A172 (cell line): ENCODE measurements around the gene ANO7. TPM values are rescaled to one million over a fixed set of nuclear protein-coding genes. Genes with fewer than 3 reads are reported as not detected.

Experiments used
- DNase-seq: peaks from one replicate; pipeline ENCODE4 v3.0.0-alpha.2; 2015; ENCODE audit warnings: low spot score
- total RNA-seq: library from RNA; depleted of rRNA; stranded (reverse); fragments of >200 nt; shearing (Covaris generic); gene quantifications from 2 replicates; pipeline ENCODE4 v1.2.3, GENCODE V29; 2014

ANO7 gene
- total RNA-seq, 1 experiment from 2014 or later: 0.03 TPM

- no peak for DNase-seq
These were observed 60.4 kb downstream of the ANO7 start for GRCh38 chr2:241248897-241249296.

- no peak for DNase-seq
These were observed 61.2 kb downstream of the ANO7 start for GRCh38 chr2:241249654-241250053.

DNA sequence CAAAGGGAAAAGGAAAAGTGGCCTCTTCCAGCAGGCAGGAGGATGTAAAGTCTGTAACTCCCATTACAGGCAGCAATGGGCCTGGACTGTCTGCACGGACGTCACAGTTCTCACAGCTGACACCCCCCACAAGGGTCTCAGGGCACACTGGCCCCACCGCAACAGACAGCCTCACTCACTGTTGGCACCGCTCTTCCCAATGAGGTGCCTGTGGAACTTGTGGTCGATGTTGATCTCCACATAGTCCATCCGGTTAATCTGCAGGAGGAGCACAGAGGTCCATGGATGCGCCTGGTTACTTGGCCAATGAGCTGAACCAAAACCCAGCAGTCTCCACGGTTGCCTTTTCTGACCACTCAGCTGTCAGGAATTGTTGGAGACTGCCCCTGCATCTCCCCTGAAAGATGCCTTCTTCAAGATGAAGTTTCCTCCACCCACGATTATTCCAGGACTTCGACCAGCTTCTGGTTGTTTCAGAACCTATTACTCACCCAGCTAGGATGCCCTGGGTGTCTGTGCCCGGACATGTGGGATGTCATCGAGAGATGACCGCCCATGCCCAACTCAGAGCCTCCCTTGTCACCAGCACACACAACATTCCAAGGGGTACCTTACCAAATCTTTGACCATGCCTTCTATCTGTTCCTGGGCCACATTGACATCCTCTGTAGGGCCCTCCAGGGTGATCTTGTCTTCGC is 64.5 kb downstream of the ANO7 start:
- no peak for DNase-seq

GRCh38 chr2:241254904-241255351 is 66.5 kb downstream of the ANO7 start:
- DNase-seq: no peak

GRCh38 chr2:241255542-241256167 is 67.2 kb downstream of the ANO7 start:
- no peak for DNase-seq

DNA sequence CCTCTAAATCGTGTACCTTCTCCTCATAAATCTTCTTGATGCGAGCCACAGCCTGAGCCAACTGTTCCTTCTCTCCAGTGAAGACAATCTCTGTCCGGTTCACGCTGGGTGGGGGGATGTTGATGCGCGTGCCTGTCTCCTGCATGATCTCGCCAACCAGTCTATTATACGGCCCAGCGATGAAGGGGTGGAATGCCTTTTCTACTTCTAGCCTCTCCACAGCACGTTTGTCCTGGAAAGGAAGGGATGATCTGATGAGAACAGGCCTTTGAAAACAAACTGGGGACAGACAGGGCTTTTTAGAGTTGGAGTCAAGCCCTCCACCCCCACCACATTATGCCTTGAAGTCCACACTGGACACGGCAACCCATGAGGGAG is 67.7 kb downstream of the ANO7 start:
- no peak for DNase-seq

DNA sequence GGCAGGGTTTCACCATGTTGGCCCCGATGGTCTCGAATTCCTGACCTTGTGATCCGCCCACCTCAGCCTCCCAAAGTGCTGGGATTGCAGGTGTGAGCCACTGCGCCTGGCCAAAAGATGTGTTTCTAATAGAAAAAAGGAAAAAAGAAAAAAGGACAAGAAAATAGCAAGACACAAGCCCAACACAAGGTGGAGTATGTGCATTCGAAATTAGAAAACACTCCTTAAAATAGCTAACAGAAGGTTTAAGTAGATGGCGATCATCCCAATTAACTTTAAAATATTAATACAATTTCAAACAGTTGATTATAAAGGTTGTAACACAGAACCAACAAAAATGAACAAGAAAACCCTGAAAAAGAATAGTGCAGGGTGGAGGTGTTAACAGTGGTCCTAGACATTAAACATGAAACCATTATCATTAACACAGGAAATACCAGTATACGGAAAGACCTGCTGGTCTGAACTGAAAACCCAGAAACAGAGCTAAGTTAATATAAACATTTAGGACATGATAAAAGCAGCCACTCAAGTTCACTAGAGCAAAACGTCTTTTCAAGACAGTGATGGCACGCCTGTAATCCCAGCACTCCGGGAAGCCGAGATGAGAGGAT is 69.0 kb downstream of the ANO7 start:
- no peak for DNase-seq

GRCh38 chr2:241258505-241259280 is 70.2 kb downstream of the ANO7 start:
- no peak for DNase-seq

GRCh38 chr2:241260911-241261310 is 72.4 kb downstream of the ANO7 start:
- DNase-seq: no peak

GRCh38 chr2:241261628-241262027 is 73.2 kb downstream of the ANO7 start:
- DNase-seq: no peak

GRCh38 chr2:241263061-241263460 is 74.6 kb downstream of the ANO7 start:
- DNase-seq: no peak

- no peak for DNase-seq
These were observed 77.0 kb downstream of the ANO7 start for GRCh38 chr2:241265506-241265905.

DNA sequence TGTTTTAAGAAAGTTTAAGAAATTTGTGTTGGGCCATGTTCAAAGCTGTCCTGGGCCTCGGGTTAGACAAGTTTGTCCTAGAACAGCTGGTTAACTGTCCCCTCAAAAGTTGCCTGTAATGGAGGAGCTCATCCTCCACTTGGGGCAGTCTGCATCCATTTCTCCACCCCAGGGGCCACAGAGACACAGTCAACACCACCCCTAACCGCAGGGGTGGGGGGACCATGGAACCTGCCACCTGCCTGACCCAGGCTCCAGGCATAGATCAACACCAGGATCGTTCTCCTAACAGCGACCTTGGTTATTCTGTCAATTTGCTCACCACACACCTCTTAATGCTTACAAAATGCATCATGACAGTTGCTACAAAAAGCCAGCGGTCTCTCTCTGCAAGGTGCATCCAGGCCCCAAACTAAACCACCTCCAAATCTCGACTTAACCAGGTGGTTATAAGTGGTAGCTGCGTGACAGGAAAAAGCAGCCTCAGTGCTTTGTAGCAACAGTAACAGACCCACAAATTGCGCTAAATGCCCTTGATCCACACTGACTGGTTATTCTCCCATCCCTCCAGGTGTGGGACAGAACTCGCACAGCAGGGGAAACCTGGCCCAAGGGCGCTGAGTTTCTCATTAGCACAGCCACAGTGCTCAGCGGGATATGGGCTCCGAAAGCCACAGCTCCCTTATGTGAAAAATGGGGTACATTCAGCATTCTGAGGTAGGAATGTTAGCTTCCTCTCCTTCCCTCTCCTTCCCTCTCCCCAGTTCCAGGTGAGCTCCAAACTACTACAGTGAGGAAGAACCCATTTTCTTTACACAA is 79.0 kb downstream of the ANO7 start:
- DNase-seq: no peak

- no peak for DNase-seq
These were observed 79.8 kb downstream of the ANO7 start for GRCh38 chr2:241268306-241268705.

DNA sequence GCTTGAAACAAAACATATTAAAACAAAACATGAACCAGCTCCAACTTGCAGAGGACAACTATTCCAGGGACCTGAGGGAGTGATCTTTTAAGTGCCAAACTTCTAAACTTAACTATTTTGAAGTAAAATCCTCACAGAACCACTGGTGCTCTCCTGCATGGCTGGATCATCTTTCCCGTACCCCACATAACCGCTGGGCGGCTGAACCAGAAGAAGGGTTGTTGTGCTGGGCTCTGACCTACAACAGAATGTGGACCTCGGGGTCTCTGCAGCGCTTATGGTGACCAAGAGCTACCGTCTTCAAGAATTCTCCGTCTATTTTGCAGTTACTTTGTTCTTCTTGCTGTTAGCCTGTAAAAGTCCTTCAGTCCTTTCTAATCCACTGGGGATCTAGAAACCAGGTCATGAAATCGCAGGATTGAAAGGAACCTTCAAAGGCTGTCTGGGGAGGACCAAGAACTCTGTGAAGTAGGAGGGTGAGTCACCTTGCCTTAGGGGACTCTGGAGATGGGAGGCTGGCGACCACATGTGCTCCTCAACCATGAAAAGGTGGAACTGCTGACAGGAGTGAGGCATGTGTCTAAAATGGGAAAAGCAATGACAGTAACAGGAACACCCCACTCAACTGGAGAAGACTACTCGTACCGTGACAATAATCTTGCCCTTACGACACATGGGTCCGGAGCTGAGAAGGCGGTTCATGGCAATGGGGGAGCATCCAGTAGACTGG is 80.4 kb downstream of the ANO7 start:
- peak; percentile 13 for DNase-seq

DNA sequence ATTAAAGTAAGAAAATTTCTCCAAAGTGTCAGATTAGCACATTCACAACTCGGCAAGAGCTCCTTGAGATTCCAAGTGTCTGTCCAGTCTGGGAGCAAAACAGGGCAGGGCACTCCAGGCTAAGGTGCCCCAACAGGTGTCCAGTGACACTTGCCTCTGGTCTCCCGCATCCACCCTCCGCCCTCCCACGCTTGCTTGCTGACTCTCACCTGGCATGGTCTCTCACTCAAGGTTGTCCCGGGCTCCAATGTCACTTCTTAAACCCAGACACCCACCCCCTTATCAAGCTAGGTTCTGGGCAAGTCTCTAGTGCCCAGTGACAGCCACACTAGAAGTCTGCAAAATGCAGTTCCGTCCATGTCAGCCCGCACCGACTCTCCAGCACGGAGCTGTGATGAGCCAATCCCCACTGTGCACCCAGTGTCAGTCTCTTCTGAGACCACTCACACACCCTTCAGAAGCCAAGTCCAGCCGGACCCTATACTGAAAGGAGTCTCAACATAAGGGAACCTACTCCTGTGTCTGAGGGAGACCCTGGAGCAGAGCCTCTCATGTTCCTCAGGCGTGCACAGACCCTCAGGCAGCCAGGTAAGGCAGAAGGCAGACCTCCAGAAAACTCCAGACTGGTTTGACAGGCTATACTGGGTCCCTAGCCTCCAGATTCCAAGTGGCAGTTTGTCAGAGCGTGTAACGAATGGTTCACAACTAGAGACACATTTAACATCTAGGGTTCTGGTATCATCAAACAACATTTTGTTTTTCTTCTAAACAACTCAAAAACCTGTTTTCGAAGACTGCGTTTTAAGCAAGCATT is 81.4 kb downstream of the ANO7 start:
- DNase-seq: no peak

DNA sequence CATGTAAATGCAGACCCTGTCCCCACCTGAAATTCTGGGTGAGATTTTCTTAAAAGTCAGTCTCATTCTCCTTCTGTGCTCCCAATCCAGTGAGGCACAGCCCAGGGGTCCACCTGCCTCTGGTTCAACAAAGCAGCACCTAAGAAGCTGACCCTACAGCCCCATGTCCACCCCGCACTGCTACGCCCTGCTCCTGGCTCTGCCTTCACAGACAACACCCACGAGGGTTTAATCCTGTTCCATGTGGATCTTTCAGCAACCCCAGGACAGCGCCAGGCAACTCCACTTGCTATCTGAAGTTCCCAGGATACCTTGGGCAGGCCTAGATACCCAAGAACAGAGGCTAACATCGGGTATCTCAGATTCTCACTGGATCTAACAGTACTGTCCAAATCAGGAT is 82.1 kb downstream of the ANO7 start:
- no peak for DNase-seq

- DNase-seq: peak; percentile 70
These were observed 83.3 kb downstream of the ANO7 start for GRCh38 chr2:241271706-241272302.
